VCaP (cell line): ENCODE results near the gene MRPL42.

Experiments
- H3K27ac ChIP-seq: fragments of 450-650 bp; 2 replicates; pipeline ENCODE4 v1.5.1; 2017
- CTCF ChIP-seq: fragments of 450-650 bp; conservative IDR thresholded peaks from 2 replicates; pipeline ENCODE4 v1.5.1; 2017; ENCODE audit warnings: mild to moderate bottlenecking, moderate library complexity

Gene MRPL42

GRCh38 chr12:93467351-93468007, at the start of gene MRPL42:
TSS of gene MRPL42 (plus strand) at chr12:93467514. CDS start at chr12:93469286, 1,772 bp downstream.
- peak; percentile 68 for TF ChIP-seq CTCF

GRCh38 chr12:93417967-93418480, 49.3 kb upstream of the MRPL42 start:
- TF ChIP-seq CTCF = no peak
- H3K27ac ChIP-seq = no peak overlapping the region

More at GRCh38 chr12:93467351-93468007, at the start of gene MRPL42:
- peak within 1 kb of the TSS; percentile 82 for H3K27ac ChIP-seq

- no peak overlapping the region for H3K27ac ChIP-seq
- peak; percentile 64 for TF ChIP-seq CTCF
Measured at GRCh38 chr12:93419388-93420034, 47.8 kb upstream of the MRPL42 start.

GRCh38 chr12:93422050-93422449, 45.3 kb upstream of the MRPL42 start:
- no peak for TF ChIP-seq CTCF
- no peak overlapping the region for H3K27ac ChIP-seq

GRCh38 chr12:93425736-93426411, 41.4 kb upstream of the MRPL42 start:
- peak overlapping the region; percentile 71 for H3K27ac ChIP-seq
- no peak for TF ChIP-seq CTCF

- TF ChIP-seq CTCF = no peak
- H3K27ac ChIP-seq = peak overlapping the region; percentile 71
Measured at GRCh38 chr12:93426412-93426805, 40.9 kb upstream of the MRPL42 start.
